Measurements from ENCODE around the gene FAN1. TPM values are rescaled to one million over a fixed set of nuclear protein-coding genes. Genes with fewer than 3 reads are reported as not detected.
A peak's percentile ranks its signal among the peaks of the same experiment; 100 is the strongest.

The FAN1 gene
- total and polyA plus RNA-seq, 9 of the 15 experiments (the other 6 are each of a cell fraction or from before 2014, with no cell fraction given), result 1.5 to 16.8 (median 12.0) TPM

- TF ChIP-seq DEAF1 (CRISPR knock-in tag; IDR thresholded peaks at IDR 0.05), result no peak
- no peak for TF ChIP-seq SMAD2 (IDR thresholded peaks at IDR 0.05; ENCODE audit: low read depth, low read length)
- no peak for TF ChIP-seq NR4A1 (CRISPR knock-in tag; IDR thresholded peaks at IDR 0.05)
- peak; percentile 76; the same call in 1 of the 2 replicates for TF ChIP-seq NR4A1 (tag; IDR thresholded peaks at IDR 0.05)
- 0 out of 2 replicates have a peak, but pooled peaks have one; percentile 25 for TF ChIP-seq ZNF311 (CRISPR knock-in tag; IDR thresholded peaks at IDR 0.05)
- peak; percentile 96 for TF ChIP-seq MTA2 (IDR thresholded peaks at IDR 0.05; ENCODE audit: low read depth)
- TF ChIP-seq L3MBTL2 (IDR thresholded peaks at IDR 0.05), result peak; percentile 39; the same call in 1 of the 2 replicates
- TF ChIP-seq TBL1XR1 (IDR thresholded peaks at IDR 0.05; ENCODE audit: low read length in 2 of 2), result peak in 1 of 2 experiments; percentile 63; a peak in 1 of 4 replicates
- peak; percentile 97 for TF ChIP-seq TCF3 (CRISPR knock-in tag; IDR thresholded peaks at IDR 0.05)
- TF ChIP-seq RNF2 (IDR thresholded peaks at IDR 0.05), result peak; percentile 48; the same call in 1 of the 2 replicates
- no peak for TF ChIP-seq SNRNP70 (optimal IDR thresholded peaks at IDR 0.05; ENCODE audit: low read depth, low read length)
- peak; percentile 62; the same call in 1 of the 2 replicates for TF ChIP-seq ZNF766 (CRISPR knock-in tag; conservative IDR thresholded peaks at IDR 0.05)
- TF ChIP-seq, protein P1, sequence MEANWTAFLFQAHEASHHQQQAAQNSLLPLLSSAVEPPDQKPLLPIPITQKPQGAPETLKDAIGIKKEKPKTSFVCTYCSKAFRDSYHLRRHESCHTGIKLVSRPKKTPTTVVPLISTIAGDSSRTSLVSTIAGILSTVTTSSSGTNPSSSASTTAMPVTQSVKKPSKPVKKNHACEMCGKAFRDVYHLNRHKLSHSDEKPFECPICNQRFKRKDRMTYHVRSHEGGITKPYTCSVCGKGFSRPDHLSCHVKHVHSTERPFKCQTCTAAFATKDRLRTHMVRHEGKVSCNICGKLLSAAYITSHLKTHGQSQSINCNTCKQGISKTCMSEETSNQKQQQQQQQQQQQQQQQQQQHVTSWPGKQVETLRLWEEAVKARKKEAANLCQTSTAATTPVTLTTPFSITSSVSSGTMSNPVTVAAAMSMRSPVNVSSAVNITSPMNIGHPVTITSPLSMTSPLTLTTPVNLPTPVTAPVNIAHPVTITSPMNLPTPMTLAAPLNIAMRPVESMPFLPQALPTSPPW (CRISPR knock-in tag; IDR thresholded peaks at IDR 0.05), result peak; percentile 52
- TF ChIP-seq ETV1 (tag; conservative IDR thresholded peaks at IDR 0.05; ENCODE audit: low read depth), result peak; percentile 24; the same call in 1 of the 2 replicates
- TF ChIP-seq ZNF830 (CRISPR knock-in tag; IDR thresholded peaks at IDR 0.05), result no peak
- no peak for TF ChIP-seq ZNF165 (CRISPR knock-in tag; IDR thresholded peaks at IDR 0.05; ENCODE audit: borderline replicate concordance)
- TF ChIP-seq, protein P2, sequence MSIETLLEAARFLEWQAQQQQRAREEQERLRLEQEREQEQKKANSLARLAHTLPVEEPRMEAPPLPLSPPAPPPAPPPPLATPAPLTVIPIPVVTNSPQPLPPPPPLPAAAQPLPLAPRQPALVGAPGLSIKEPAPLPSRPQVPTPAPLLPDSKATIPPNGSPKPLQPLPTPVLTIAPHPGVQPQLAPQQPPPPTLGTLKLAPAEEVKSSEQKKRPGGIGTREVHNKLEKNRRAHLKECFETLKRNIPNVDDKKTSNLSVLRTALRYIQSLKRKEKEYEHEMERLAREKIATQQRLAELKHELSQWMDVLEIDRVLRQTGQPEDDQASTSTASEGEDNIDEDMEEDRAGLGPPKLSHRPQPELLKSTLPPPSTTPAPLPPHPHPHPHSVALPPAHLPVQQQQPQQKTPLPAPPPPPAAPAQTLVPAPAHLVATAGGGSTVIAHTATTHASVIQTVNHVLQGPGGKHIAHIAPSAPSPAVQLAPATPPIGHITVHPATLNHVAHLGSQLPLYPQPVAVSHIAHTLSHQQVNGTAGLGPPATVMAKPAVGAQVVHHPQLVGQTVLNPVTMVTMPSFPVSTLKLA (conservative IDR thresholded peaks at IDR 0.05), result peak in 1 of 2 experiments; percentile 57; a peak in 1 of 4 replicates
- TF ChIP-seq FOSL1 (tag; conservative IDR thresholded peaks at IDR 0.05), result peak; percentile 70
- peak; percentile 88 for TF ChIP-seq DMBX1 (CRISPR knock-in tag; IDR thresholded peaks at IDR 0.05; ENCODE audit: borderline replicate concordance)
- peak; percentile 86 for TF ChIP-seq DPF2 (IDR thresholded peaks at IDR 0.05)
- no peak for TF ChIP-seq KLF1 (tag; IDR thresholded peaks at IDR 0.05)
- TF ChIP-seq PBX2 (CRISPR knock-in tag; IDR thresholded peaks at IDR 0.05; ENCODE audit: low read depth), result no peak
- peak; percentile 71 for TF ChIP-seq PBX2 (tag; conservative IDR thresholded peaks at IDR 0.05; ENCODE audit: low read depth)
- peak; percentile 98 for TF ChIP-seq TAL1 (IDR thresholded peaks at IDR 0.05)
Measured at GRCh38 chr15:30978328-30978727, 74.6 kb downstream of the FAN1 start (continued).
